ENCODE results near the gene TMEM170A.

The TMEM170A gene

DNA sequence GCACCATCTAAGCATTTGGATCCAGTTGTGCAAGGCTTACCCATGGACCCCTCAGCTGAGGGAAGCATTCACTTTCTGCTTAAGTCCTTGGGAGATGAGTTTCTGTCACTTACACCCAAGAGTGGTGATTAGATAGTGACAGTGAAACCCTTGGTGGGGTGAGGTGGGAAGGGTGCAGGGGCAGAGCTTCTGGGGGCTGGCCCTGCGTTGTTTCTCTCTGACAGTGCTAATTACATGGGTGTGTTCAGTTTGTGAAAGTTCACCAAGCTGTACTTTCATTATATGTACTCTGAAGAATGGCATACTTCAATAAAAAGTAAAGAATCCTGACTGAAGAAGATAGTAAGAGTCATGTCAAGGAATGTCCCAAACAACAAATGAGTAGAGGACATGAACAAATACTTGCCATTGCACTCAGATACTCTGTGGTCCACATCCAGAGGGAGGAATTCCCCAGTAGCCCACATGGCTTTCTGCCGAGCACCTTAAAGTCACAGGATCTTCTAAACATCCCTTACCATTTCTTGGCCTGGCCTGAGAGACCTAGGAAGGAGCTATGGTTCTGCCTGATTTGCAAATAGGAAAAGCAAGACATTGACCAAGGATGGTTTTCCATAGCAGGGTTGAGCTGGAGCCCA lies 22.3 kb upstream of the TMEM170A start:
- peaks cover 22% of the 10 kb centered on the region for H3F3A ChIP-seq (ENCODE audit: insufficient read depth)
- no peak overlapping the region for H2AFZ ChIP-seq (ENCODE audit: low read depth, low read length, severe bottlenecking)
- no peaks in the 10 kb centered on the region for H3K9me3 ChIP-seq (ENCODE audit: insufficient read depth, low read length)
- no peak overlapping the region for H3K4me3 ChIP-seq (ENCODE audit: insufficient read depth, low read length, poor library complexity, severe bottlenecking)
- H3K9ac ChIP-seq (ENCODE audit: low read length): peak overlapping the region; percentile 21; the same call in 1 of the 2 replicates
- no peaks in the 10 kb centered on the region for H3K9me2 ChIP-seq (replicated peaks; ENCODE audit: insufficient read depth, low read length)
- peak overlapping the region; percentile 92 for H3K27ac ChIP-seq (ENCODE audit: low read depth, low read length)
- H3K36me3 ChIP-seq (ENCODE audit: low read length): no peaks in the 10 kb centered on the region
- peak overlapping the region; percentile 58 for H3K4me2 ChIP-seq (ENCODE audit: low read depth, low read length, poor library complexity, severe bottlenecking)
- H3K27me3 ChIP-seq (ENCODE audit: low read length): no peaks in the 10 kb centered on the region
- H4K20me1 ChIP-seq (ENCODE audit: low read depth, low read length): no peaks in the 10 kb centered on the region
- TF ChIP-seq, protein P1, sequence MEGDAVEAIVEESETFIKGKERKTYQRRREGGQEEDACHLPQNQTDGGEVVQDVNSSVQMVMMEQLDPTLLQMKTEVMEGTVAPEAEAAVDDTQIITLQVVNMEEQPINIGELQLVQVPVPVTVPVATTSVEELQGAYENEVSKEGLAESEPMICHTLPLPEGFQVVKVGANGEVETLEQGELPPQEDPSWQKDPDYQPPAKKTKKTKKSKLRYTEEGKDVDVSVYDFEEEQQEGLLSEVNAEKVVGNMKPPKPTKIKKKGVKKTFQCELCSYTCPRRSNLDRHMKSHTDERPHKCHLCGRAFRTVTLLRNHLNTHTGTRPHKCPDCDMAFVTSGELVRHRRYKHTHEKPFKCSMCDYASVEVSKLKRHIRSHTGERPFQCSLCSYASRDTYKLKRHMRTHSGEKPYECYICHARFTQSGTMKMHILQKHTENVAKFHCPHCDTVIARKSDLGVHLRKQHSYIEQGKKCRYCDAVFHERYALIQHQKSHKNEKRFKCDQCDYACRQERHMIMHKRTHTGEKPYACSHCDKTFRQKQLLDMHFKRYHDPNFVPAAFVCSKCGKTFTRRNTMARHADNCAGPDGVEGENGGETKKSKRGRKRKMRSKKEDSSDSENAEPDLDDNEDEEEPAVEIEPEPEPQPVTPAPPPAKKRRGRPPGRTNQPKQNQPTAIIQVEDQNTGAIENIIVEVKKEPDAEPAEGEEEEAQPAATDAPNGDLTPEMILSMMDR (IDR thresholded peaks at IDR 0.05; ENCODE audit: insufficient read depth, low read length, poor library complexity, severe bottlenecking): no peak
- no peak for TF ChIP-seq EZH2phosphoT487 (conservative IDR thresholded peaks at IDR 0.05; ENCODE audit: low read length)
- no peaks in the 10 kb centered on the region for H3K79me2 ChIP-seq (ENCODE audit: insufficient read depth, low read length)

DNA sequence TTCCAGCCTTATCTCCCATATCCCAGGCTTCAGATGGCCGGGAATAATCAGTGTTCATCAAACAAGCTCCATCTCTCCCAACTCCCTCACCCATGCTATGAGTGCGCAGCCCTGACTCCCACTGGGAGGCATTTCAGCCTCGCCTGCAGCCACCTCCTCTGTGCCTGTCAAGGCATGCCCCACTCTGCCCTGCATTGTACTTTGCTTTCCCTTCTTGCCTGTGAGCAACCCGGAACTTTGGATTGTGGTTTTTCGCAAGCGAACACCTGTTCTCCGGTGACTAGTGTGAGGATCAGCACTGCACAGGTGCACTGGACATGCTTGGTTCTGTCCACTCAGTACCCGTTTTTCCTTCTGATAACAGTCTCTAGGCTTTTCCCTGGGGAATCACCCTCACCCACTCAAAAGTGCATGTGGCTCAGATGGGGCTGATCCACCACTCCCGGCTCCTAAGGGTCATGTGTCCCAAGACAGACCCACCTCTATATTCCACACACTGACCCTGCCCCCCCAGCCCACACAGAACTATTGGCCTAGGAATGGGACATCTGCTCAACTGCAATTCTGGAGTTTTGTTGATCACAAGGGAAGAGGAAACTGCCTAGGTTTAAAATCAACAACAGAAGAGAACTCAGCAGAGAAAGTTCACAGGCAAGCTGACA lies 21.7 kb upstream of the TMEM170A start:
- Histone ChIP-seq H3K27me3 (ENCODE audit: low read length) (no peaks in the 10 kb centered on the region), H3K27ac (ENCODE audit: low read depth, low read length) (peak overlapping the region; percentile 92), H3K9ac (ENCODE audit: low read length) (peak overlapping the region; percentile 46), H4K20me1 (ENCODE audit: low read depth, low read length) (no peaks in the 10 kb centered on the region), H3F3A (ENCODE audit: insufficient read depth) (peaks cover 22% of the 10 kb centered on the region), H3K4me3 (ENCODE audit: insufficient read depth, low read length, poor library complexity, severe bottlenecking) (peak overlapping the region; percentile 19), H3K36me3 (ENCODE audit: low read length) (no peaks in the 10 kb centered on the region), H3K4me2 (ENCODE audit: low read depth, low read length, poor library complexity, severe bottlenecking) (peak overlapping the region; percentile 58), H2AFZ (ENCODE audit: low read depth, low read length, severe bottlenecking) (no peak overlapping the region), H3K9me3 (ENCODE audit: insufficient read depth, low read length) (no peaks in the 10 kb centered on the region), H3K79me2 (ENCODE audit: insufficient read depth, low read length) (no peaks in the 10 kb centered on the region), H3K9me2 (replicated peaks; ENCODE audit: insufficient read depth, low read length) (no peaks in the 10 kb centered on the region)
- TF ChIP-seq EZH2phosphoT487 (conservative IDR thresholded peaks at IDR 0.05; ENCODE audit: low read length): no peak
- TF ChIP-seq, protein P1 (IDR thresholded peaks at IDR 0.05; ENCODE audit: insufficient read depth, low read length, poor library complexity, severe bottlenecking): no peak

DNA sequence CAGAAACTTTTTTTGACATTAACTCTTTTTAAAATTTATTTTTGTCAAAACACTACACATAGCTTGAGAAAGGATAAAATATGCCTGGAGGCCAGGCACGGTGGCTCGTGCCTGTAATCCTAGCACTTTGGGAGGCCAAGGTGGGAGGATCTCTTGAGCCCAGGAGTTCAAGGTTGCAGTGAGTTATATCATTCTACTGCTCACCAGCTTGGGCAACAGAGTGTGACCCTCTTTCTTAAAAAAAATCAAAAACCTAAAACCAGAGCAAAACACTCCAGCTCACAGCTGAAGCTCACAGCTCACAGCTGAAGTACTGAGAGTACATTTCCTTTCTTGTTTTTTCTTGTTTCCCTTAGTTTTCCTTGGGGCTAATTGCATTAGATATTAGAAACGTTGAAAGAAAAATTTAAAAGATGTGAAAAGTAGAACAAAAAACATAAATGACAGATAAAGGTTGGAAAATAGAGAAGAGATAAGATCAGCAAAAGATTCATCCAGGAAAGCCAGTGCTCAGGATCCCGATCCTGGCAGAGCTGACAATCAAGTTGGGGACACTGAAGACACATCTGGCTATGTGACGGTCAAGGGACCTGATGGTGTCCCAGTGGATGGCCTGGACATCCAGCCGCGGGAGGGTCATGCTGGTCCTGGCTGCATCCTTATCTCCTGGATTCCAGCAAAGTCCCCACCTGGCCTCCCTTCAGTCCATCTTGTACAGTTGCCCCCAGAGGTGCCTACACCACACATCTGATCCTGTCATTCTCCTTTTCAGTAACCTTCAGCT lies 20.9 kb upstream of the TMEM170A start:
- Histone ChIP-seq H3K9me2 (replicated peaks; ENCODE audit: insufficient read depth, low read length) (no peaks in the 10 kb centered on the region), H4K20me1 (ENCODE audit: low read depth, low read length) (no peaks in the 10 kb centered on the region), H3K9ac (ENCODE audit: low read length) (peak overlapping the region; percentile 46), H3K36me3 (ENCODE audit: low read length) (no peaks in the 10 kb centered on the region), H3K9me3 (ENCODE audit: insufficient read depth, low read length) (no peaks in the 10 kb centered on the region), H3K4me2 (ENCODE audit: low read depth, low read length, poor library complexity, severe bottlenecking) (peak overlapping the region; percentile 58), H3F3A (ENCODE audit: insufficient read depth) (peaks cover 19% of the 10 kb centered on the region), H2AFZ (ENCODE audit: low read depth, low read length, severe bottlenecking) (no peak overlapping the region), H3K27me3 (ENCODE audit: low read length) (no peaks in the 10 kb centered on the region), H3K79me2 (ENCODE audit: insufficient read depth, low read length) (no peaks in the 10 kb centered on the region), H3K27ac (ENCODE audit: low read depth, low read length) (peak overlapping the region; percentile 92), H3K4me3 (ENCODE audit: insufficient read depth, low read length, poor library complexity, severe bottlenecking) (peak overlapping the region; percentile 19)
- no peak for TF ChIP-seq EZH2phosphoT487 (conservative IDR thresholded peaks at IDR 0.05; ENCODE audit: low read length)
- TF ChIP-seq, protein P1 (IDR thresholded peaks at IDR 0.05; ENCODE audit: insufficient read depth, low read length, poor library complexity, severe bottlenecking): no peak
